Parathyroid adenoma (tissue), 2 donors: Measurements from ENCODE around the gene BRSK1.

Experiments
- H2AFZ ChIP-seq: fragments of 300-600 bp; sonication (generic); one replicate; pipeline ENCODE4 v1.7.0; 2017; ENCODE audit warnings: antibody characterized with exemption, mild to moderate bottlenecking
- H3K27ac ChIP-seq: fragments of 300-600 bp; sonication (generic); one replicate; pipeline ENCODE4 v1.7.0; 2017
- H3K27me3 ChIP-seq: fragments of 300-600 bp; sonication (generic); one replicate; pipeline ENCODE4 v1.7.0; 2017; ENCODE audit warnings: low read length; ENCODE audit not compliant: control insufficient read depth, insufficient read depth
- H3K36me3 ChIP-seq: fragments of 300-600 bp; sonication (generic); one replicate; pipeline ENCODE4 v1.7.0; 2017; ENCODE audit warnings: low read length; ENCODE audit not compliant: control insufficient read depth, insufficient read depth
- H3K4me1 ChIP-seq: fragments of 300-600 bp; sonication (generic); one replicate; pipeline ENCODE4 v1.7.0; 2017; ENCODE audit warnings: control low read depth
- H3K4me2 ChIP-seq: fragments of 300-600 bp; sonication (generic); one replicate; pipeline ENCODE4 v1.7.0; 2017; ENCODE audit warnings: low read length
- H3K4me3 ChIP-seq: fragments of 300-600 bp; sonication (generic); one replicate; pipeline ENCODE4 v1.7.0; 2017; ENCODE audit warnings: low read depth, low read length
- H3K79me2 ChIP-seq: fragments of 300-600 bp; sonication (generic); one replicate; pipeline ENCODE4 v1.7.0; 2017; ENCODE audit warnings: control low read depth
- H3K9ac ChIP-seq: fragments of 300-600 bp; sonication (generic); one replicate; pipeline ENCODE4 v1.7.0; 2017; ENCODE audit warnings: mild to moderate bottlenecking
- H3K9me3 ChIP-seq: fragments of 300-600 bp; sonication (generic); one replicate; pipeline ENCODE4 v1.7.0; 2017; ENCODE audit warnings: low read length; ENCODE audit not compliant: control insufficient read depth
- CTCF ChIP-seq: fragments of 300-600 bp; sonication (generic); IDR thresholded peaks from one replicate; pipeline ENCODE4 v1.7.0; 2017; ENCODE audit warnings: antibody characterized with exemption, mild to moderate bottlenecking
- donor health status: primary hyperparathyroidism.

Gene BRSK1

GRCh38 chr19:55276720-55277430 is 6.9 kb upstream of the BRSK1 start:
- H3K4me1 ChIP-seq = peaks cover 11% of the 10 kb centered on the region
- H3K79me2 ChIP-seq = peaks cover 3% of the 10 kb centered on the region
- no peaks in the 10 kb centered on the region for H3K9me3 ChIP-seq
- H3K9ac ChIP-seq = no peak overlapping the region
- no peak overlapping the region for H2AFZ ChIP-seq
- no peak overlapping the region for H3K4me3 ChIP-seq
- H3K27ac ChIP-seq = no peak overlapping the region
- H3K4me2 ChIP-seq = no peak overlapping the region
- TF ChIP-seq CTCF = no peak
- H3K27me3 ChIP-seq = no peaks in the 10 kb centered on the region
- H3K36me3 ChIP-seq = no peaks in the 10 kb centered on the region

- Histone ChIP-seq H3K9ac (no peak overlapping the region), H3K27me3 (no peaks in the 10 kb centered on the region), H2AFZ (no peak overlapping the region), H3K79me2 (no peaks in the 10 kb centered on the region), H3K36me3 (no peaks in the 10 kb centered on the region), H3K4me3 (no peak overlapping the region), H3K4me1 (peaks cover 11% of the 10 kb centered on the region), H3K4me2 (no peak overlapping the region), H3K9me3 (no peaks in the 10 kb centered on the region), H3K27ac (no peak overlapping the region)
- no peak for TF ChIP-seq CTCF
Observed at GRCh38 chr19:55277494-55277893, 6.3 kb upstream of the BRSK1 start.

- no peaks in the 10 kb centered on the region for H3K79me2 ChIP-seq
- H3K4me3 ChIP-seq = no peak overlapping the region
- no peaks in the 10 kb centered on the region for H3K36me3 ChIP-seq
- TF ChIP-seq CTCF = no peak
- peaks cover 11% of the 10 kb centered on the region for H3K4me1 ChIP-seq
- no peaks in the 10 kb centered on the region for H3K27me3 ChIP-seq
- H3K27ac ChIP-seq = no peak overlapping the region
- H3K9ac ChIP-seq = no peak overlapping the region
- H2AFZ ChIP-seq = no peak overlapping the region
- H3K9me3 ChIP-seq = no peaks in the 10 kb centered on the region
- peak overlapping the region; percentile 76 for H3K4me2 ChIP-seq
Observed at GRCh38 chr19:55278391-55279135, 5.2 kb upstream of the BRSK1 start.

GRCh38 chr19:55279340-55279739 is 4.5 kb upstream of the BRSK1 start:
- peak overlapping the region; percentile 76 for H3K4me2 ChIP-seq
- no peaks in the 10 kb centered on the region for H3K27me3 ChIP-seq
- no peaks in the 10 kb centered on the region for H3K36me3 ChIP-seq
- H3K4me3 ChIP-seq = peak overlapping the region; percentile 69
- no peak for TF ChIP-seq CTCF
- H2AFZ ChIP-seq = peak overlapping the region; percentile 85
- H3K27ac ChIP-seq = peak overlapping the region; percentile 79
- no peaks in the 10 kb centered on the region for H3K9me3 ChIP-seq
- H3K79me2 ChIP-seq = no peaks in the 10 kb centered on the region
- no peak overlapping the region for H3K9ac ChIP-seq
- H3K4me1 ChIP-seq = peaks cover 11% of the 10 kb centered on the region
